HEK293 (cell line): ENCODE results near the gene FUT6.

Source experiments
- CTCF ChIA-PET: fragments of 350-600 bp; formaldehyde crosslinking; extraction: SDS; loops from one replicate; lab custom pipeline; 2021; ENCODE audit warnings: antibody characterized with exemption; lab: Yijun Ruan, JAX
- POLR2A ChIA-PET: fragments of 300-600 bp; formaldehyde crosslinking; extraction: SDS; loops from one replicate; lab custom pipeline; 2020; ENCODE audit warnings: antibody characterized with exemption, inconsistent platforms; lab: Yijun Ruan, JAX
- H3K27ac ChIP-seq: fragments of 200-500 bp; sonication (Bioruptor generic); 2 replicates; pipeline ENCODE4 v1.5.1; 2014; ENCODE audit warnings: low read depth, low read length, control low read depth, inconsistent platforms; ENCODE audit errors: extremely low read depth
- H3K36me3 ChIP-seq, 2 experiments: fragments of 200-500 bp in 1 of 2; sonication (Bioruptor generic) in 1 of 2; 1 replicate in 1 of 2; 2 replicates in 1 of 2; pipeline ENCODE4 v1.5.1; 2014 to 2017; ENCODE audit warnings: inconsistent platforms in 2 of 2, low read length in 2 of 2; ENCODE audit not compliant: control insufficient read depth in 2 of 2, insufficient read depth in 1 of 2
- H3K4me1 ChIP-seq: fragments of 200-500 bp; sonication (Bioruptor generic); 2 replicates; pipeline ENCODE4 v1.5.1; 2014; ENCODE audit warnings: mild to moderate bottlenecking, low read length, inconsistent platforms; ENCODE audit not compliant: control insufficient read depth, insufficient read depth
- H3K4me3 ChIP-seq: 2 replicates; pipeline ENCODE4 v1.5.1; 2011; ENCODE audit warnings: low read depth, mild to moderate bottlenecking, control low read depth, low read length, moderate library complexity
- H3K9me3 ChIP-seq: fragments of 200-500 bp; sonication (Bioruptor generic); 2 replicates; pipeline ENCODE4 v1.5.1; 2014; ENCODE audit warnings: low read depth, low read length, inconsistent platforms; ENCODE audit not compliant: control insufficient read depth, insufficient read depth
- HOXA7 ChIP-seq: sonication (generic); formaldehyde crosslinking; IDR thresholded peaks from 2 replicates; pipeline ENCODE4 v1.8.1; 2022; ENCODE audit warnings: missing genetic modification reagents, borderline replicate concordance
- TRIM28 ChIP-seq: IDR thresholded peaks from 2 replicates; pipeline ENCODE4 v1.6.1; 2011; ENCODE audit warnings: low read length, control low read depth, borderline replicate concordance
- ZNF112 ChIP-seq: fragments of 450-650 bp; formaldehyde crosslinking; IDR thresholded peaks from 2 replicates; pipeline ENCODE4 v1.5.0; 2017; ENCODE audit warnings: missing biosample characterization, missing genetic modification characterization
- ZNF121 ChIP-seq: fragments of 450-650 bp; formaldehyde crosslinking; IDR thresholded peaks from 2 replicates; pipeline ENCODE4 v1.5.1; 2016; ENCODE audit warnings: missing biosample characterization, missing genetic modification characterization
- ZNF239 ChIP-seq: fragments of 450-650 bp; formaldehyde crosslinking; IDR thresholded peaks from 2 replicates; pipeline ENCODE4 v1.5.1; 2016; ENCODE audit warnings: missing biosample characterization, missing genetic modification characterization
- ZNF555 ChIP-seq: fragments of 450-650 bp; formaldehyde crosslinking; conservative IDR thresholded peaks from 2 replicates; pipeline ENCODE4 v1.5.1; 2017; ENCODE audit warnings: missing biosample characterization, mild to moderate bottlenecking, missing genetic modification characterization, inconsistent platforms
- ZNF561 ChIP-seq: fragments of 450-650 bp; IDR thresholded peaks from 2 replicates; pipeline ENCODE4 v1.5.1; 2018; ENCODE audit warnings: missing biosample characterization, missing genetic modification characterization, borderline replicate concordance
- ZNF600 ChIP-seq: fragments of 450-650 bp; formaldehyde crosslinking; IDR thresholded peaks from 2 replicates; pipeline ENCODE4 v1.5.1; 2016; ENCODE audit warnings: missing biosample characterization, missing genetic modification characterization
- ZNF654 ChIP-seq: fragments of 450-650 bp; formaldehyde crosslinking; IDR thresholded peaks from 2 replicates; pipeline ENCODE4 v1.5.1; 2016; ENCODE audit warnings: low read depth, missing biosample characterization, missing genetic modification characterization
- ZNF658 ChIP-seq: fragments of 450-650 bp; formaldehyde crosslinking; IDR thresholded peaks from 2 replicates; pipeline ENCODE4; 2016; ENCODE audit warnings: missing biosample characterization, missing genetic modification characterization
- ZNF776 ChIP-seq: fragments of 450-650 bp; formaldehyde crosslinking; IDR thresholded peaks from 2 replicates; pipeline ENCODE4 v1.5.0; 2017; ENCODE audit warnings: missing biosample characterization, missing genetic modification characterization, borderline replicate concordance
- ZXDB ChIP-seq: fragments of 450-650 bp; formaldehyde crosslinking; IDR thresholded peaks from 2 replicates; pipeline ENCODE4 v1.5.1; 2016; ENCODE audit warnings: missing biosample characterization, missing genetic modification characterization
- TF ChIP-seq, protein P1 (sequence below): fragments of 450-650 bp; formaldehyde crosslinking; IDR thresholded peaks from 2 replicates; pipeline ENCODE4 v1.5.1; 2016; ENCODE audit warnings: missing biosample characterization, missing genetic modification characterization
- TF ChIP-seq, protein P2 (sequence below): fragments of 450-650 bp; formaldehyde crosslinking; IDR thresholded peaks from 2 replicates; pipeline ENCODE4 v1.5.1; 2016; ENCODE audit warnings: missing biosample characterization, missing genetic modification characterization
- TF ChIP-seq, protein P3 (sequence below): sonication (generic); formaldehyde crosslinking; IDR thresholded peaks from 2 replicates; pipeline ENCODE4 v1.8.1; 2022; ENCODE audit warnings: mild to moderate bottlenecking, moderate library complexity, missing genetic modification reagents
- TF ChIP-seq, protein P4 (sequence below): fragments of 450-650 bp; formaldehyde crosslinking; IDR thresholded peaks from 2 replicates; pipeline ENCODE4 v1.5.1; 2016; ENCODE audit warnings: missing biosample characterization, missing genetic modification characterization, borderline replicate concordance
- TF ChIP-seq, protein P5 (sequence below): fragments of 450-650 bp; formaldehyde crosslinking; IDR thresholded peaks from 2 replicates; pipeline ENCODE4 v1.5.1; 2016; ENCODE audit warnings: missing biosample characterization, missing genetic modification characterization
- TF ChIP-seq, protein P6 (sequence below): fragments of 450-650 bp; formaldehyde crosslinking; IDR thresholded peaks from 2 replicates; pipeline ENCODE4 v1.5.1; 2016; ENCODE audit warnings: missing biosample characterization, missing genetic modification characterization
- TF ChIP-seq, protein P7 (sequence below): fragments of 450-650 bp; formaldehyde crosslinking; IDR thresholded peaks from 2 replicates; pipeline ENCODE4 v1.5.1; 2016; ENCODE audit warnings: missing biosample characterization, missing genetic modification characterization

Gene FUT6

DNA sequence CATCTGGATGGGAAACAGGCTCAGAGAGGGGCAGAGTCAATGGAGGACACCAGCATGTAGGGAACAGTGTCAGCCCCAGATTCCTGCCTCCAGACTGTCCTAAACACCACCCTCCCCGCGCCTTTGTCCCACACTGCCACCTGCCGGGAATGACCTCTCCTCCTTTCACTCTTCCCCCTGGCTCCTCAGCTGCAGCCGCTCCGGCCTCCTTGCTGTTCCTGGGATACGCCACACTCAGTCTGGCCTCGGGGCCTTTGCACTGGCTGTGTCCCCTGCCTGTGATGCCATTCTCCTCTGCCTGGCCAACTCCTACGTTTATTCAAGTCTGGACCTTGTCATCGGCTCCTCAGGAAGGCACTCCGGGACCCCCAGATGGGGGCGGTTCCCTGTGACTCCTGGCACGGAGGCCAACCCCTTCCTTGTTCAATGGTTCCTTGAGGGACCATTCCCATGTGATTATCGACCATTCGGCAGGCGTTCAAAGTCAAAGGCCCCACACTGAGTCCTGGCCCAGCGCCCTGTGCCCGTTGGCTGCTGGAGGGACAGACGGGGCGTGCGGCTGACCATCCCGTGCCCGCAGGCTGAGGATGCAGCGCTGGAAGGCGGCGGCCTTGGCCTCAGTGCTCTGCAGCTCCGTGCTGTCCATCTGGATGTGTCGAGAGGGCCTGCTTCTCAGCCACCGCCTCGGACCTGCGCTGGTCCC lies 15.8 kb downstream of the FUT6 start (continued):
- 0 out of 2 replicates have a peak, but pooled peaks have one; percentile 36 for TF ChIP-seq TRIM28
- TF ChIP-seq, all 188 proteins: peak for 15

DNA sequence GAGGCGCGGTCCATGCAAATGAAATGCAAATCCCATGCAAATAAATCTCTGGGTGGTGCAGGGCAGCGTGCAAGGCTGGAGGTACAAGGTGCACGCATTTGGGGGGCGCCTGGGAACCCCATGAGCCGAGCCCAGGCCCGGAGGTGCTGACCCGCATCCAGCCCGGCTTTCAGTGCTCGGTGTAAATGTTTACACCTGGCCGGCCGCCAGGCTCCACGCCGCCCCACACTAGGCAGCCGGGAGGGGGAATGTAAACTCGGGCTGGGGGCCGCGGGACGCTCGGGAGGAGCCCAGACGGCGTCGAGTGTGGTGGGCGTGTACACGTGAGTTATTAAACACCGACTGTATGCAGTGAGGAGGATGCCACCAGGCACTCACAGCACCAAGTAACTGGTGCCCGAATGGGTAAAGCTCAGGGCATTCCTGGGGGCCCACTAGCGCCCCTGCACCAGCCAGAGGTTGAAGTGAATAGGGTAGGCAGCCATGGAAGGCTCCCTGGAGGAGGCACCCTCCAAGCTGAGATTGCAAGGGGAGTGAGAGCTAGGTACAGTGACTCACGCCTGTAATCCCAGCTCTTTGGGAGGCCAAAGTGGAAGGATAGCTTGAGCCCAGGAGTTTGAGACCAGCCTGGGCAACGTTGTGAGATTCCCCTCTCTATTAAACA lies 17.2 kb downstream of the FUT6 start:
- no peaks in the 10 kb centered on the region for H3K36me3 ChIP-seq
- H3K4me3 ChIP-seq: no peak overlapping the region
- ChIA-PET CTCF (interaction anchor here (0.5 to 5.6 kb wide), 5 partner anchors 16 to 86 kb away, joined by 3 to 44 read pairs (median 5); partner anchors contain the start of genes FUT6 and NRTN), POLR2A (interaction anchor here (1.0 to 1.9 kb wide), 2 partner anchors 18 to 81 kb away, joined by 3 to 5 read pairs; partner anchors contain the start of genes NDUFA11 and NRTN)
- H3K9me3 ChIP-seq: no peaks in the 10 kb centered on the region
- H3K27ac ChIP-seq: no peak overlapping the region
- H3K4me1 ChIP-seq: peaks cover 6% of the 10 kb centered on the region
- no peak for TF ChIP-seq HOXA7 (CRISPR knock-in tag)
- no peak for TF ChIP-seq ZNF600 (tag by site-specific recombination)
- TF ChIP-seq ZNF654: no peak
- TF ChIP-seq ZNF121 (tag by site-specific recombination): no peak
- TF ChIP-seq, protein P1, sequence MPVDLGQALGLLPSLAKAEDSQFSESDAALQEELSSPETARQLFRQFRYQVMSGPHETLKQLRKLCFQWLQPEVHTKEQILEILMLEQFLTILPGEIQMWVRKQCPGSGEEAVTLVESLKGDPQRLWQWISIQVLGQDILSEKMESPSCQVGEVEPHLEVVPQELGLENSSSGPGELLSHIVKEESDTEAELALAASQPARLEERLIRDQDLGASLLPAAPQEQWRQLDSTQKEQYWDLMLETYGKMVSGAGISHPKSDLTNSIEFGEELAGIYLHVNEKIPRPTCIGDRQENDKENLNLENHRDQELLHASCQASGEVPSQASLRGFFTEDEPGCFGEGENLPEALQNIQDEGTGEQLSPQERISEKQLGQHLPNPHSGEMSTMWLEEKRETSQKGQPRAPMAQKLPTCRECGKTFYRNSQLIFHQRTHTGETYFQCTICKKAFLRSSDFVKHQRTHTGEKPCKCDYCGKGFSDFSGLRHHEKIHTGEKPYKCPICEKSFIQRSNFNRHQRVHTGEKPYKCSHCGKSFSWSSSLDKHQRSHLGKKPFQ: no peak
- TF ChIP-seq, protein P2, sequence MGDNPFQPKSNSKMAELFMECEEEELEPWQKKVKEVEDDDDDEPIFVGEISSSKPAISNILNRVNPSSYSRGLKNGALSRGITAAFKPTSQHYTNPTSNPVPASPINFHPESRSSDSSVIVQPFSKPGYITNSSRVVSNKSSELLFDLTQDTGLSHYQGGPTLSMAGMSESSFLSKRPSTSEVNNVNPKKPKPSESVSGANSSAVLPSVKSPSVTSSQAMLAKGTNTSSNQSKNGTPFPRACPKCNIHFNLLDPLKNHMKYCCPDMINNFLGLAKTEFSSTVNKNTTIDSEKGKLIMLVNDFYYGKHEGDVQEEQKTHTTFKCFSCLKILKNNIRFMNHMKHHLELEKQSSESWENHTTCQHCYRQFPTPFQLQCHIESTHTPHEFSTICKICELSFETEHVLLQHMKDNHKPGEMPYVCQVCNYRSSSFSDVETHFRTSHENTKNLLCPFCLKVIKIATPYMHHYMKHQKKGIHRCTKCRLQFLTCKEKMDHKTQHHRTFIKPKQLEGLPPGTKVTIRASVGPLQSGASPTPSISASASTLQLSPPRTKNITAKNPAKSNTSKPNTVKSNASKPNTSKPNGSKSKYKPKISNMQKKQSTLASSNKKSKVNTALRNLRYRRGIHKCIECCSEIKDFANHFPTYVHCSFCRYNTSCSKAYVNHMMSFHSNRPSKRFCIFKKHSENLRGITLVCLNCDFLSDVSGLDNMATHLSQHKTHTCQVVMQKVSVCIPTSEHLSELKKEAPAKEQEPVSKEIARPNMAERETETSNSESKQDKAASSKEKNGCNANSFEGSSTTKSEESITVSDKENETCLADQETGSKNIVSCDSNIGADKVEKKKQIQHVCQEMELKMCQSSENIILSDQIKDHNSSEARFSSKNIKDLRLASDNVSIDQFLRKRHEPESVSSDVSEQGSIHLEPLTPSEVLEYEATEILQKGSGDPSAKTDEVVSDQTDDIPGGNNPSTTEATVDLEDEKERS (tag by site-specific recombination): no peak
- TF ChIP-seq, protein P3, sequence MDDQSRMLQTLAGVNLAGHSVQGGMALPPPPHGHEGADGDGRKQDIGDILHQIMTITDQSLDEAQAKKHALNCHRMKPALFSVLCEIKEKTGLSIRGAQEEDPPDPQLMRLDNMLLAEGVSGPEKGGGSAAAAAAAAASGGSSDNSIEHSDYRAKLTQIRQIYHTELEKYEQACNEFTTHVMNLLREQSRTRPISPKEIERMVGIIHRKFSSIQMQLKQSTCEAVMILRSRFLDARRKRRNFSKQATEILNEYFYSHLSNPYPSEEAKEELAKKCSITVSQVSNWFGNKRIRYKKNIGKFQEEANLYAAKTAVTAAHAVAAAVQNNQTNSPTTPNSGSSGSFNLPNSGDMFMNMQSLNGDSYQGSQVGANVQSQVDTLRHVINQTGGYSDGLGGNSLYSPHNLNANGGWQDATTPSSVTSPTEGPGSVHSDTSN: no peak
- TF ChIP-seq ZNF112 (tag by site-specific recombination): no peak
- TF ChIP-seq, protein P4, sequence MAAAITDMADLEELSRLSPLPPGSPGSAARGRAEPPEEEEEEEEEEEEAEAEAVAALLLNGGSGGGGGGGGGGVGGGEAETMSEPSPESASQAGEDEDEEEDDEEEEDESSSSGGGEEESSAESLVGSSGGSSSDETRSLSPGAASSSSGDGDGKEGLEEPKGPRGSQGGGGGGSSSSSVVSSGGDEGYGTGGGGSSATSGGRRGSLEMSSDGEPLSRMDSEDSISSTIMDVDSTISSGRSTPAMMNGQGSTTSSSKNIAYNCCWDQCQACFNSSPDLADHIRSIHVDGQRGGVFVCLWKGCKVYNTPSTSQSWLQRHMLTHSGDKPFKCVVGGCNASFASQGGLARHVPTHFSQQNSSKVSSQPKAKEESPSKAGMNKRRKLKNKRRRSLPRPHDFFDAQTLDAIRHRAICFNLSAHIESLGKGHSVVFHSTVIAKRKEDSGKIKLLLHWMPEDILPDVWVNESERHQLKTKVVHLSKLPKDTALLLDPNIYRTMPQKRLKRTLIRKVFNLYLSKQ (tag by site-specific recombination): no peak
- TF ChIP-seq, protein P5, sequence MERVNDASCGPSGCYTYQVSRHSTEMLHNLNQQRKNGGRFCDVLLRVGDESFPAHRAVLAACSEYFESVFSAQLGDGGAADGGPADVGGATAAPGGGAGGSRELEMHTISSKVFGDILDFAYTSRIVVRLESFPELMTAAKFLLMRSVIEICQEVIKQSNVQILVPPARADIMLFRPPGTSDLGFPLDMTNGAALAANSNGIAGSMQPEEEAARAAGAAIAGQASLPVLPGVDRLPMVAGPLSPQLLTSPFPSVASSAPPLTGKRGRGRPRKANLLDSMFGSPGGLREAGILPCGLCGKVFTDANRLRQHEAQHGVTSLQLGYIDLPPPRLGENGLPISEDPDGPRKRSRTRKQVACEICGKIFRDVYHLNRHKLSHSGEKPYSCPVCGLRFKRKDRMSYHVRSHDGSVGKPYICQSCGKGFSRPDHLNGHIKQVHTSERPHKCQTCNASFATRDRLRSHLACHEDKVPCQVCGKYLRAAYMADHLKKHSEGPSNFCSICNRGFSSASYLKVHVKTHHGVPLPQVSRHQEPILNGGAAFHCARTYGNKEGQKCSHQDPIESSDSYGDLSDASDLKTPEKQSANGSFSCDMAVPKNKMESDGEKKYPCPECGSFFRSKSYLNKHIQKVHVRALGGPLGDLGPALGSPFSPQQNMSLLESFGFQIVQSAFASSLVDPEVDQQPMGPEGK (tag by site-specific recombination): peak; percentile 54; the same call in 1 of the 2 replicates
- TF ChIP-seq ZXDB (tag by site-specific recombination): no peak
- TF ChIP-seq ZNF776 (tag by site-specific recombination): no peak
- TF ChIP-seq, protein P6, sequence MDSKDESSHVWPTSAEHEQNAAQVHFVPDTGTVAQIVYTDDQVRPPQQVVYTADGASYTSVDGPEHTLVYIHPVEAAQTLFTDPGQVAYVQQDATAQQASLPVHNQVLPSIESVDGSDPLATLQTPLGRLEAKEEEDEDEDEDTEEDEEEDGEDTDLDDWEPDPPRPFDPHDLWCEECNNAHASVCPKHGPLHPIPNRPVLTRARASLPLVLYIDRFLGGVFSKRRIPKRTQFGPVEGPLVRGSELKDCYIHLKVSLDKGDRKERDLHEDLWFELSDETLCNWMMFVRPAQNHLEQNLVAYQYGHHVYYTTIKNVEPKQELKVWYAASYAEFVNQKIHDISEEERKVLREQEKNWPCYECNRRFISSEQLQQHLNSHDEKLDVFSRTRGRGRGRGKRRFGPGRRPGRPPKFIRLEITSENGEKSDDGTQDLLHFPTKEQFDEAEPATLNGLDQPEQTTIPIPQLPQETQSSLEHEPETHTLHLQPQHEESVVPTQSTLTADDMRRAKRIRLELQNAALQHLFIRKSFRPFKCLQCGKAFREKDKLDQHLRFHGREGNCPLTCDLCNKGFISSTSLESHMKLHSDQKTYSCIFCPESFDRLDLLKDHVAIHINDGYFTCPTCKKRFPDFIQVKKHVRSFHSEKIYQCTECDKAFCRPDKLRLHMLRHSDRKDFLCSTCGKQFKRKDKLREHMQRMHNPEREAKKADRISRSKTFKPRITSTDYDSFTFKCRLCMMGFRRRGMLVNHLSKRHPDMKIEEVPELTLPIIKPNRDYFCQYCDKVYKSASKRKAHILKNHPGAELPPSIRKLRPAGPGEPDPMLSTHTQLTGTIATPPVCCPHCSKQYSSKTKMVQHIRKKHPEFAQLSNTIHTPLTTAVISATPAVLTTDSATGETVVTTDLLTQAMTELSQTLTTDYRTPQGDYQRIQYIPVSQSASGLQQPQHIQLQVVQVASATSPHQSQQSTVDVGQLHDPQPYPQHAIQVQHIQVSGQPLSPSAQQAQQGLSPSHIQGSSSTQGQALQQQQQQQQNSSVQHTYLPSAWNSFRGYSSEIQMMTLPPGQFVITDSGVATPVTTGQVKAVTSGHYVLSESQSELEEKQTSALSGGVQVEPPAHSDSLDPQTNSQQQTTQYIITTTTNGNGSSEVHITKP (tag by site-specific recombination): no peak
- TF ChIP-seq ZNF555: no peak
- TF ChIP-seq ZNF239 (tag by site-specific recombination): no peak
- TF ChIP-seq, protein P7, sequence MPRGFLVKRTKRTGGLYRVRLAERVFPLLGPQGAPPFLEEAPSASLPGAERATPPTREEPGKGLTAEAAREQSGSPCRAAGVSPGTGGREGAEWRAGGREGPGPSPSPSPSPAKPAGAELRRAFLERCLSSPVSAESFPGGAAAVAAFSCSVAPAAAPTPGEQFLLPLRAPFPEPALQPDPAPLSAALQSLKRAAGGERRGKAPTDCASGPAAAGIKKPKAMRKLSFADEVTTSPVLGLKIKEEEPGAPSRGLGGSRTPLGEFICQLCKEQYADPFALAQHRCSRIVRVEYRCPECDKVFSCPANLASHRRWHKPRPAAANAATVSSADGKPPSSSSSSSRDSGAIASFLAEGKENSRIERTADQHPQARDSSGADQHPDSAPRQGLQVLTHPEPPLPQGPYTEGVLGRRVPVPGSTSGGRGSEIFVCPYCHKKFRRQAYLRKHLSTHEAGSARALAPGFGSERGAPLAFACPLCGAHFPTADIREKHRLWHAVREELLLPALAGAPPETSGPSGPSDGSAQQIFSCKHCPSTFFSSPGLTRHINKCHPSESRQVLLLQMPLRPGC (tag by site-specific recombination): no peak
- no peak for TF ChIP-seq ZNF561 (tag by site-specific recombination)
- TF ChIP-seq ZNF658: no peak
